IMR-90 (cell line): Measurements from ENCODE around the gene TRAF1. TPM values are rescaled to one million over a fixed set of nuclear protein-coding genes. Genes with fewer than 3 reads are reported as not detected.

Experiments used
- ATAC-seq: fragments of 200-7000 bp; cut with Tn5 transposase; 2 replicates; pipeline ENCODE4 v1.9.1; 2020; ENCODE audit warnings: low read depth, mild to moderate bottlenecking, moderate library complexity
- BruUV-seq: library from RNA; stranded (reverse); fragments of 400-500 nt; replicated peaks from 2 replicates; lab custom pipeline; 2021; lab: Mats Ljungman, UMichigan
- CTCF ChIA-PET: fragments of 300-600 bp; formaldehyde crosslinking; extraction: SDS; loops from one replicate; lab custom pipeline; 2021; ENCODE audit warnings: antibody characterized with exemption; lab: Yijun Ruan, JAX
- POLR2A ChIA-PET: fragments of 300-600 bp; sonication (Branson Sonifier 250); formaldehyde crosslinking; loops from one replicate; lab custom pipeline; 2022; ENCODE audit warnings: antibody characterized with exemption; ENCODE audit not compliant: unreplicated experiment; lab: Charles Lee
- DNase-seq: peaks from one replicate; pipeline ENCODE4 v3.0.0; 2013
- H2AFZ ChIP-seq: replicated peaks from 2 replicates; pipeline ENCODE3; 2013; ENCODE audit warnings: low read length, mild to moderate bottlenecking; ENCODE audit not compliant: poor library complexity
- H2AK5ac ChIP-seq: 2 replicates; pipeline ENCODE4 v1.6.1; 2013; ENCODE audit warnings: low read depth, low read length, inconsistent platforms
- H2AK9ac ChIP-seq: replicated peaks from 2 replicates; pipeline ENCODE3; 2013; ENCODE audit warnings: mild to moderate bottlenecking, low read depth, low read length, moderate library complexity; ENCODE audit not compliant: poor library complexity
- H2BK120ac ChIP-seq: 2 replicates; pipeline ENCODE4 v1.6.1; 2013; ENCODE audit warnings: low read depth, low read length, inconsistent platforms
- H2BK15ac ChIP-seq: 3 replicates; pipeline ENCODE4 v1.6.1; 2013; ENCODE audit warnings: low read depth, low read length, inconsistent platforms
- H2BK20ac ChIP-seq: 2 replicates; pipeline ENCODE4 v1.6.1; 2013; ENCODE audit warnings: low read depth, mild to moderate bottlenecking, inconsistent platforms, low read length, moderate library complexity
- H2BK5ac ChIP-seq: 2 replicates; pipeline ENCODE4 v1.6.1; 2013; ENCODE audit warnings: mild to moderate bottlenecking, low read depth, low read length, inconsistent platforms; ENCODE audit not compliant: poor library complexity, severe bottlenecking
- H3K14ac ChIP-seq: replicated peaks from 2 replicates; pipeline ENCODE4 v1.6.1; 2013; ENCODE audit warnings: low read depth, low read length, inconsistent platforms
- H3K18ac ChIP-seq: 2 replicates; pipeline ENCODE4 v1.6.1; 2013; ENCODE audit warnings: low read depth, low read length, control low read depth
- H3K23ac ChIP-seq: 2 replicates; pipeline ENCODE4 v1.6.1; 2013; ENCODE audit warnings: low read depth, low read length, inconsistent platforms
- H3K27ac ChIP-seq: 2 replicates; pipeline ENCODE4 v1.5.1; 2013; ENCODE audit warnings: mild to moderate bottlenecking, control low read depth, low read length; ENCODE audit not compliant: insufficient read depth
- H3K27me3 ChIP-seq: 2 replicates; pipeline ENCODE4 v1.6.1; 2013; ENCODE audit warnings: low read length; ENCODE audit not compliant: control insufficient read depth, insufficient read depth
- H3K36me3 ChIP-seq: 2 replicates; pipeline ENCODE4 v1.6.1; 2013; ENCODE audit warnings: low read length, mixed read lengths; ENCODE audit not compliant: control insufficient read depth, insufficient read depth
- H3K4ac ChIP-seq: 2 replicates; pipeline ENCODE4 v1.6.1; 2013; ENCODE audit warnings: low read depth, low read length, inconsistent platforms
- H3K4me1 ChIP-seq: 2 replicates; pipeline ENCODE4 v1.6.1; 2013; ENCODE audit warnings: low read length, mixed read lengths; ENCODE audit not compliant: control insufficient read depth, insufficient read depth
- H3K4me2 ChIP-seq: 2 replicates; pipeline ENCODE4 v1.6.1; 2013; ENCODE audit warnings: low read depth, mild to moderate bottlenecking, control low read depth, low read length, moderate library complexity
- H3K4me3 ChIP-seq: 2 replicates; pipeline ENCODE4 v1.5.1; 2013; ENCODE audit warnings: low read depth, mild to moderate bottlenecking, control low read depth, low read length, moderate library complexity; ENCODE audit not compliant: insufficient read depth
- H3K56ac ChIP-seq: 2 replicates; pipeline ENCODE4 v1.6.1; 2013; ENCODE audit warnings: low read length, inconsistent platforms; ENCODE audit not compliant: insufficient read depth; ENCODE audit errors: extremely low read depth
- H3K79me1 ChIP-seq, 2 experiments: 2 replicates each; pipeline ENCODE4 v1.6.1; 2013; ENCODE audit warnings: low read length in 2 of 2, inconsistent platforms in 1 of 2, low read depth in 1 of 2
- H3K9ac ChIP-seq: 2 replicates; pipeline ENCODE4 v1.6.1; 2013; ENCODE audit warnings: low read depth, low read length, control low read depth
- H3K9me1 ChIP-seq: 2 replicates; pipeline ENCODE4 v1.6.1; 2013; ENCODE audit warnings: low read length, inconsistent platforms; ENCODE audit not compliant: insufficient read depth
- H3K9me3 ChIP-seq: 2 replicates; pipeline ENCODE4 v1.6.1; 2013; ENCODE audit warnings: low read length; ENCODE audit not compliant: control insufficient read depth, insufficient read depth
- H4K20me1 ChIP-seq: 2 replicates; pipeline ENCODE4 v1.6.1; 2013; ENCODE audit warnings: low read length, inconsistent platforms; ENCODE audit not compliant: insufficient read depth
- H4K5ac ChIP-seq: 2 replicates; pipeline ENCODE4 v1.6.1; 2013; ENCODE audit warnings: mild to moderate bottlenecking, low read depth, low read length, control low read depth
- H4K8ac ChIP-seq, 2 experiments: 2 replicates each; pipeline ENCODE4 v1.6.1; 2013; ENCODE audit warnings: low read depth in 2 of 2, low read length in 2 of 2, control low read depth in 1 of 2, inconsistent platforms in 1 of 2
- H4K91ac ChIP-seq: 2 replicates; pipeline ENCODE4 v1.6.1; 2013; ENCODE audit warnings: low read depth, low read length, inconsistent platforms; ENCODE audit not compliant: insufficient read depth
- WGBS, 2 experiments: methylation state at CpG; one replicate each; pipeline versions ENCODE4 v1.1.5 to v1.1.7; 2013; ENCODE audit warnings: missing lambda C conversion rate in 2 of 2; ENCODE audit not compliant: insufficient read length in 1 of 2; ENCODE audit errors: extremely low coverage in 2 of 2; 5-methylcytosine and 5-hydroxymethylcytosine counted together
- dilution Hi-C: fragments of 300-500 bp; cut with HindIII; formaldehyde crosslinking; loops from one replicate; pipeline ENCODE4 v1.14.3; 2018; ENCODE audit warnings: low sequenced_read_pairs; ENCODE audit not compliant: unreplicated experiment
- in situ Hi-C: fragments of 300-500 bp; cut with MboI; formaldehyde crosslinking; loops from 3 replicates; pipeline ENCODE4 v1.14.3; 2019; ENCODE audit warnings: low sequenced_read_pairs, inconsistent platforms, mixed read lengths
- intact Hi-C: fragments of 100-400 bp; cut with micrococcal nuclease; formaldehyde crosslinking; loops from 2 replicates; pipeline ENCODE4 v1.10.0; 2022
- polyA plus RNA-seq, 3 experiments: library from polyadenylated mRNA; depleted of rRNA; stranded (reverse); fragments of >200 nt; gene quantifications; 2 replicates each; pipeline ENCODE4 v1.2.3, GENCODE V29; 2012; ENCODE audit warnings: low replicate concordance in 1 of 3
- total RNA-seq: library from RNA; depleted of rRNA; stranded (reverse); fragments of >200 nt; gene quantifications from 2 replicates; pipeline ENCODE4 v1.2.3, GENCODE V29; 2012
- TF ChIP-seq, protein P1 (sequence below): conservative IDR thresholded peaks from 2 replicates; pipeline ENCODE4 v1.5.1; 2012; ENCODE audit warnings: mild to moderate bottlenecking, low read depth, low read length, improper control_type of control experiment

TRAF1 gene
- total and polyA plus RNA-seq, 2 of the 4 experiments (the other 2 are of a cell fraction), result 3.9 to 4.1 TPM

DNA sequence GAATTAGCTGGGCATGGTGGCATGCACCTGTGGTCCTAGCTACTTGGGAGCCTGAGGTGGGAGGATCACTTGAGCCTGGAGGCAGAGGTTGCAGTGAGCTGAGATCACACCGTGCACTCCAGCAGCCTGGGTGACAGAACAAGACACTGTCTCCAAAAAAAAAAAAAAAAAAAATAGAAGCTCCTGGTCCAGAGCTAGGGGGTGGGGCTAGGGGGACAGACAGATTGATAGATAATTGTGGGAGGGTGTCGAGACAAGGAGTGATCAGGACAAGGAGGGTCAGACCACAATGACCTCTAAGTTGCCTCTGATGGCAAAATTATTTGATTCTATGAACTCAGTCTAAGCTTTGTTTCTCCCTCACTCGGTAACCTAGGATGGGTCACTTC lies 43.0 kb downstream of the TRAF1 start:
- Histone ChIP-seq H2BK120ac (no peak overlapping the region), H3K36me3 (no peaks in the 10 kb centered on the region), H4K91ac (no peak overlapping the region), H3K9ac (no peak overlapping the region), H4K8ac (no peak overlapping the region), H3K18ac (no peak overlapping the region), H3K79me1 (no peaks in the 10 kb centered on the region), H3K14ac (no peak overlapping the region), H3K4me2 (no peak overlapping the region), H3K56ac (no peak overlapping the region), H3K4me3 (no peak overlapping the region), H3K4me1 (peaks cover 4% of the 10 kb centered on the region; the same call in 1 of the 2 replicates), H3K27me3 (peaks cover 2% of the 10 kb centered on the region), H3K9me1 (peaks cover 3% of the 10 kb centered on the region; the same call in 1 of the 2 replicates), H4K20me1 (no peaks in the 10 kb centered on the region), H3K4ac (no peak overlapping the region), H3K9me3 (no peaks in the 10 kb centered on the region), H3K23ac (no peak overlapping the region), H2BK20ac (no peak overlapping the region), H2AFZ (no peak overlapping the region), H2BK15ac (no peak overlapping the region), H2AK9ac (no peak overlapping the region), H3K27ac (no peak overlapping the region), H4K5ac (no peak overlapping the region), H2BK5ac (no peak overlapping the region), H2AK5ac (no peak overlapping the region)
- DNase-seq, result no peak
- BruUV-seq, result no TSS peak
- WGBS, 2 experiments, result no CpG with 5 or more reads among the region's 3 CpGs
- no peak for ATAC-seq
- in situ Hi-C loops (no loop called here), dilution Hi-C loops (no loop called here), intact Hi-C loops (no loop called here)
- CTCF ChIA-PET, result no interaction called here
- TF ChIP-seq, protein P1, sequence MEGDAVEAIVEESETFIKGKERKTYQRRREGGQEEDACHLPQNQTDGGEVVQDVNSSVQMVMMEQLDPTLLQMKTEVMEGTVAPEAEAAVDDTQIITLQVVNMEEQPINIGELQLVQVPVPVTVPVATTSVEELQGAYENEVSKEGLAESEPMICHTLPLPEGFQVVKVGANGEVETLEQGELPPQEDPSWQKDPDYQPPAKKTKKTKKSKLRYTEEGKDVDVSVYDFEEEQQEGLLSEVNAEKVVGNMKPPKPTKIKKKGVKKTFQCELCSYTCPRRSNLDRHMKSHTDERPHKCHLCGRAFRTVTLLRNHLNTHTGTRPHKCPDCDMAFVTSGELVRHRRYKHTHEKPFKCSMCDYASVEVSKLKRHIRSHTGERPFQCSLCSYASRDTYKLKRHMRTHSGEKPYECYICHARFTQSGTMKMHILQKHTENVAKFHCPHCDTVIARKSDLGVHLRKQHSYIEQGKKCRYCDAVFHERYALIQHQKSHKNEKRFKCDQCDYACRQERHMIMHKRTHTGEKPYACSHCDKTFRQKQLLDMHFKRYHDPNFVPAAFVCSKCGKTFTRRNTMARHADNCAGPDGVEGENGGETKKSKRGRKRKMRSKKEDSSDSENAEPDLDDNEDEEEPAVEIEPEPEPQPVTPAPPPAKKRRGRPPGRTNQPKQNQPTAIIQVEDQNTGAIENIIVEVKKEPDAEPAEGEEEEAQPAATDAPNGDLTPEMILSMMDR, result no peak
- POLR2A ChIA-PET, result no interaction called here
